Muscle layer of duodenum (tissue), 2 donors: ENCODE results near the gene ARMH3.

Experiments used
- H3K27ac ChIP-seq: one replicate; pipeline ENCODE4 v1.7.0; 2013; ENCODE audit warnings: mild to moderate bottlenecking, low read length
- H3K27me3 ChIP-seq: one replicate; pipeline ENCODE4 v1.7.0; 2013; ENCODE audit warnings: low read depth, mild to moderate bottlenecking, control low read depth, low read length
- H3K36me3 ChIP-seq, 2 donors: one replicate each; pipeline ENCODE4 v1.7.0; 2013; ENCODE audit warnings: low read length in 2 of 2, control low read depth in 1 of 2, mild to moderate bottlenecking in 1 of 2; ENCODE audit not compliant: insufficient read depth in 2 of 2, control insufficient read depth in 1 of 2
- H3K4me1 ChIP-seq, 2 donors: one replicate each; pipeline ENCODE4 v1.7.0; 2013; ENCODE audit warnings: low read length in 2 of 2, mild to moderate bottlenecking in 2 of 2, control low read depth in 1 of 2, moderate library complexity in 1 of 2; ENCODE audit not compliant: insufficient read depth in 2 of 2, control insufficient read depth in 1 of 2
- H3K4me3 ChIP-seq, 2 donors: one replicate each; pipeline ENCODE4 v1.7.0; 2013; ENCODE audit warnings: low read length in 2 of 2, low read depth in 1 of 2, mild to moderate bottlenecking in 1 of 2
- H3K9me3 ChIP-seq, 2 donors: one replicate each; pipeline ENCODE4 v1.7.0; 2013; ENCODE audit warnings: low read length in 2 of 2, control low read depth in 1 of 2, mild to moderate bottlenecking in 1 of 2; ENCODE audit not compliant: control insufficient read depth in 1 of 2
- donor health status: healthy.

The ARMH3 gene

GRCh38 chr10:101938305-101939007, 117.5 kb downstream of the ARMH3 start:
- peaks cover 4 to 5% of the 10 kb centered on the region in 2 donors for H3K36me3 ChIP-seq
- peaks cover 15 to 62% of the 10 kb centered on the region in 2 donors for H3K4me1 ChIP-seq
- no peaks in the 10 kb centered on the region for H3K9me3 ChIP-seq
- H3K4me3 ChIP-seq: no peak overlapping the region
- H3K27ac ChIP-seq: peak overlapping the region; percentile 76
- H3K27me3 ChIP-seq: no peaks in the 10 kb centered on the region

DNA sequence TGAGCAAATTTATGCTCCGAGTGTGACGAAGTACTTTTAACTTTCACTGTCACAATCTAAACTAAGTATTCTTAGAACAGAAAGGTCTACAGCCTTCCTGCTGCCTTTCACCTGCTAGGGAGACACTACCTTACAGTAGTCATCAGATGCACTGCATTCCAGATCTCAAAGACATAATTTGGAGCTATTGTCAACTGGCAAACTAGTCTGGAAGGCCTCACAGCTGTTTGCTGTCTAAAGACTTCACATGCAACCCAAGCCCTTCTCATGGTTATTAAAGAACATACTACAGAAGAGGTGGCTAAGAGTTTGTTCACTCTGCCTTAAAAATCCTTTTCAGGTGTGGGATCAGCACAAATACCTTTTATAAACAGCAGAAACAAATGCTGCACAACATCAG, 120.5 kb downstream of the ARMH3 start:
- H3K9me3 ChIP-seq: no peaks in the 10 kb centered on the region
- peaks cover 0 to 5% of the 10 kb centered on the region in 2 donors for H3K36me3 ChIP-seq
- no peak overlapping the region for H3K4me3 ChIP-seq
- peaks cover 11 to 41% of the 10 kb centered on the region in 2 donors for H3K4me1 ChIP-seq
- no peak overlapping the region for H3K27ac ChIP-seq
- H3K27me3 ChIP-seq: no peaks in the 10 kb centered on the region

DNA sequence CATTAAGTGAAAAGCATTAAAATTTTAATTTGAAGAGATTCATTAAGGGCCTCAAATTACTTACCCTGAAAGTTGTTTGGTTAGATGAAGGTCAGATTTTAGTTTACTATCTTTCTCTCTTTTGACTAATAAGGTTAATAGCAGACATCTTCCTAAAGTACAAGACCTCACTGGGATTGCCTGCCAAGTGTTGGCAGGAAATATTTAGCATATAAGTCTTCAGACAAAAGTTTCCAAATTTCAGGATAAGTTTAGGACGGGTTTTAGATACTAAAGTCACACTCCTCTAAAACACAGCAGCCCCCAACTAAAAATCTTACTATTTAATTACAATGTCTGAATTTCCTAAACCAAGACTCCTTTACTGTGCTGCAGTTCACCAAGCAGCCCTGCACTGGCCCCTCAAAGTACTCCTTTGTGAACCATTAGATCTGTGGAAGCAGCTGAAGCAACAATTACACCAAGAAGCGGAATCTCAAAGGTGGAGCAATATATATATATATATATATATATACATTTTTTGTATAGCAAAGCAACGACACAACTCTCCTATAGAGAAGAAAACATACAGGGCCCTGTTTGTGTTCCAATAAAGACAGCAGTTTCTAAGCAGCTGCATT, 121.2 kb downstream of the ARMH3 start:
- H3K4me1 ChIP-seq: peaks cover 11 to 34% of the 10 kb centered on the region in 2 donors
- no peaks in the 10 kb centered on the region for H3K27me3 ChIP-seq
- no peaks in the 10 kb centered on the region for H3K9me3 ChIP-seq
- H3K36me3 ChIP-seq: peaks cover 0 to 5% of the 10 kb centered on the region in 2 donors
- H3K27ac ChIP-seq: no peak overlapping the region
- no peak overlapping the region for H3K4me3 ChIP-seq

- H3K9me3 ChIP-seq: no peaks in the 10 kb centered on the region
- no peaks in the 10 kb centered on the region for H3K27me3 ChIP-seq
- peaks cover 0 to 3% of the 10 kb centered on the region in 2 donors for H3K36me3 ChIP-seq
- H3K4me3 ChIP-seq: no peak overlapping the region
- peaks cover 11 to 27% of the 10 kb centered on the region in 2 donors for H3K4me1 ChIP-seq
- H3K27ac ChIP-seq: no peak overlapping the region
Observed at GRCh38 chr10:101933976-101934375, 122.0 kb downstream of the ARMH3 start.

- no peaks in the 10 kb centered on the region for H3K27me3 ChIP-seq
- H3K4me1 ChIP-seq: peaks cover 0 to 18% of the 10 kb centered on the region in 2 donors
- no peaks in the 10 kb centered on the region for H3K36me3 ChIP-seq
- no peak overlapping the region for H3K27ac ChIP-seq
- no peaks in the 10 kb centered on the region for H3K9me3 ChIP-seq
- H3K4me3 ChIP-seq: no peak overlapping the region
Observed at GRCh38 chr10:101932183-101932582, 123.8 kb downstream of the ARMH3 start.

- Histone ChIP-seq H3K27ac (no peak overlapping the region), H3K36me3 (no peaks in the 10 kb centered on the region), H3K9me3 (no peaks in the 10 kb centered on the region), H3K27me3 (no peaks in the 10 kb centered on the region), H3K4me3 (no peak overlapping the region), H3K4me1 (no peaks in the 10 kb centered on the region)
Observed at GRCh38 chr10:101925027-101925426, 130.9 kb downstream of the ARMH3 start.

DNA sequence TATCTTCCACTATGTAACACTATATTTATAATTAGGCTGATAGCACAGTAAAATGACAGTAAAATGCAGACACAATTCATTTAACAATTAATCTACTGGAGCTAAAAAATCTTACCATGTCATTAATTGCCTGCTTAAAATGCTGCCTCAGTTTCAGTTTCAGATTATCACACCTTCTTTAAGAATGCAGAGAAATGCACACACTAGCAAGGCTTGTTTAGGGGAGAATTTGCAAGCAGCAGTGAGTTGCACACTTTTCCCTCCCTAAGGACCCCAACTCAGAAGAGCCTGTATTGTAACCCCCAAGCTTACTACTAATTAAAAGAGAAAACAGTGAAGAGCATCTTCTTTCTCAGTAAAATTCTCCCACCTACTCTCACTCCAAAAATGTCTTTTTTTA, 132.7 kb downstream of the ARMH3 start:
- Histone ChIP-seq H3K36me3 (no peaks in the 10 kb centered on the region), H3K27me3 (no peaks in the 10 kb centered on the region), H3K4me1 (no peaks in the 10 kb centered on the region), H3K27ac (no peak overlapping the region), H3K4me3 (no peak overlapping the region), H3K9me3 (no peaks in the 10 kb centered on the region)

DNA sequence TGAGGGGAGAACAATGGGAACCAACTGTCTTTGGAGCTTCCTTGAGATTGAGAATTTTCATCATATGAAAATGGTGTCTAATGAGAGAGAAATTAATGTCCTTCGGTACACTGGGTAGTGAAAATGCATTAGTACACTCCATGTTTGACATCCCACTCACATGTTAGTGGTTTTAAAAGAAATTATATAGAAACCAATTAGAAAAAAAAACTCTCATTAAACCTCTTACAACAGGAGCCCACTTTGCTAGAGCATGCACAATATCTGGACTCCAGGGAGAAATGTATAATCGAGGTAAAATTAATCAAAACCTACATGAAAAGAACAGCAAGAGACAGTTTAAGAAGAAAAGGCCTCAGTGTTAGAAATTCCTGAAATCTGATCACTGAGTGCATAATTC, 133.1 kb downstream of the ARMH3 start:
- Histone ChIP-seq H3K4me1 (peaks cover 0 to under 1% of the 10 kb centered on the region in 2 donors), H3K27ac (no peak overlapping the region), H3K27me3 (no peaks in the 10 kb centered on the region), H3K4me3 (no peak overlapping the region), H3K36me3 (no peaks in the 10 kb centered on the region), H3K9me3 (no peaks in the 10 kb centered on the region)

DNA sequence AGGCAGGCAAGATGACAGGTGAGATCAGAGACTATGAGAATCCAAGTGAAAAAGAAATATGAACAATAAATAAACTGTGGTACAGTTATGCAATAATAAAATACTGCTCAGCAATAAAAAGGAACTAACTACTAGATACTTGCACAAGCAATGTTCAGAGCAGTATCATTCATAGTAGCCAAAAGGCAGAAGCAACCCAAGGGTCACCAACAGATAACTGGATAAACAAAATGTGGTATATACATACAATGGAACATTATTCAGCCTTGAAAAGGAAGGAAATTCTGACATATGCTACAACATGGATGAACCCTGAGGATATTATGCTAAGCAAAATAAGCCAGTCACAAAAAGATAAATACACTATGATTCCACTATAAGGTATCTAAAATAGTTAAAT, 135.4 kb downstream of the ARMH3 start:
- Histone ChIP-seq H3K4me1 (peaks cover 4 to 6% of the 10 kb centered on the region in 2 donors), H3K4me3 (no peak overlapping the region), H3K9me3 (no peaks in the 10 kb centered on the region), H3K27me3 (no peaks in the 10 kb centered on the region), H3K27ac (no peak overlapping the region), H3K36me3 (no peaks in the 10 kb centered on the region)

DNA sequence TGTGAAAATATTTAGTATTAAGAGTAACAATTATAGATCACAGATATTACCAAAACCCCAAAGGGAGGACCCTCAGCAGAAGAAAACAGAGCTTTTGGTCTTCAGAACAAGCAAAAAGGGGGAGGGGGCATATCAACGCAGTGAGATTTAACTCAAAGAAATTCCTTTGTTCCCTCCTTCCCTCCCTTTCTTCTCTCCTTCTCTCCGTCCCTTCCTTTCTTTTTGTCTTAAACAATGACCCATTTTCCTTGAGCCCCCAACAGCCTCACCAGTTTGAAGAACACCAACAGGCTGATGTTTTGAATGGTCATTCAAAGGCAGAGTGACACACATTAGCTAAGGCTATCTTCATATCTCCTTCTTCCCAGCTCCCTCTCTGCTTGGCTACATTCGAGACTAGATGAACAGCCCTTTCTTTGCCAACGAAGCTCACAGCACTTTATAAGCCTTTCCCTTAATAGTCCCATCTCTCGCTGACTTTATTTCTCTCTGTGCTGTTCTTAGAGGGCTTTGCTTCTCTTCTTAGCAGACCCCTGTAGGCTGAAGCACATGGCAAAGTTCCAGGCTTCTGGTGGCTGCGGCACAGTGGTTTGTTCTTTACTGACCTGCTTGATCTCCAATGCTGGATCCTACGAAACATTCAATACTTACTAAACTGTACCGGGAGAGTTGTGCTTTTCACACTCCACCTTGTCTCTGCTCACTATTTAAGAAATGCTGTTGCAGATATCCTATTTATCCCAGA, 136.8 kb downstream of the ARMH3 start:
- Histone ChIP-seq H3K4me3 (no peak overlapping the region), H3K27ac (no peak overlapping the region), H3K36me3 (no peaks in the 10 kb centered on the region), H3K9me3 (no peaks in the 10 kb centered on the region), H3K4me1 (peaks cover 4 to 6% of the 10 kb centered on the region in 2 donors), H3K27me3 (no peaks in the 10 kb centered on the region)

DNA sequence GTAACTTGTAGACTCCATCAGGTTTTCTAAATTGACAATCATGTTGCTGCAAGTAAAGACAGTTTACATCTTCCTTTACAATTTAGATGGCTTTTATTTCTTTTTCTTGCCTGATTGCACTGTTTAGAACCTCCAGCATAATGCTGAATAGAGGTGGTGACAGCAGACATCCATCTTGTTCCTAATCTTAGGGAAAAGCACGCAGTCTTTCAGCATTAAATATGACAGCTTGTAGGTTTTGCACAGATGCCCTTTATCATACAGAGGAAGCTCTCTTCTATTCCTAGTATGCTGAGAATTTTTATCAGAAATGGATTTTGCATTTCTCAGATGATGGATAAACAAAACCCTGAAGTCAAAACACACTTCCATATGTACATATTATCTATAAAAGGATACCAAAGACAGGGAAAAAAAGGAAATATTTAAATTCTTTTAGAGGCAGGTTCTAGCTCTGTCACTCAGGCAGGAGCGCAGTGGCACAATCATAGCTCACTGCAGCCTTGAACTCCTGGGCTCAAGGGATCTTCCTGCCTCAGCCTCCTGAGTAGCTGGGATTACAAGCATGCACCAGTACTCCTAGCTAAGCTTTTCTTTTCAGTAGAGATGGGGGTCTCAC, 143.3 kb downstream of the ARMH3 start:
- no peaks in the 10 kb centered on the region for H3K9me3 ChIP-seq
- no peaks in the 10 kb centered on the region for H3K27me3 ChIP-seq
- H3K4me1 ChIP-seq: peaks cover 3 to 5% of the 10 kb centered on the region in 2 donors
- peaks cover 0 to 3% of the 10 kb centered on the region in 2 donors for H3K36me3 ChIP-seq
- no peak overlapping the region for H3K27ac ChIP-seq
- H3K4me3 ChIP-seq: no peak overlapping the region
